GM18909 (cell line): ENCODE results near the gene HADHB.
"Not testable (repeated sequence)": the region's sequence is repeated elsewhere in the genome, so short reads cannot be mapped to it uniquely, and the experiment has no call there.

Experiments
- ATAC-seq: cut with Tn5 transposase; IDR thresholded peaks from one replicate; pipeline ENCODE4 v1.9.1; 2021; ENCODE audit warnings: mild to moderate bottlenecking; ENCODE audit not compliant: unreplicated experiment, poor library complexity

HADHB gene

GRCh38 chr2:26290001-26290400 lies 45.3 kb downstream of the HADHB start:
- no peak for ATAC-seq

DNA sequence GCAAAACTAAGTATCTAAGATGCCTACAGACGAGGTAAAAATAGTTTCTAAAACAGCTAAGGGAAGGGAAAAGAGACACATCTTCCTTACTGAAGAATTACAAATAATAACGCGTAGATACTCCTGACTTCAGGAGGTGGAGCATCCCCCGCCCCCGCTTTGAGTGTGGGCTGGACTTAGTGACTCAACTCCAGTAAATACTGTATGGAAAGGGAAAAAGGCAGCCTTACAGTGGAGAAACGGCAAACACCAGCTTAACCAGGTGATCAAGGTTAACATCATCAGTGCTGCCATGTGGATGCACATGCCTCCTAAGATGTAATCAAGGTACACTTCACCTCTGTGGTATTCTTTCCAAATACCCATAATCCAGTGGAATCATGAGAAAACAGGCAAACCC lies 47.9 kb downstream of the HADHB start:
- ATAC-seq = no peak

DNA sequence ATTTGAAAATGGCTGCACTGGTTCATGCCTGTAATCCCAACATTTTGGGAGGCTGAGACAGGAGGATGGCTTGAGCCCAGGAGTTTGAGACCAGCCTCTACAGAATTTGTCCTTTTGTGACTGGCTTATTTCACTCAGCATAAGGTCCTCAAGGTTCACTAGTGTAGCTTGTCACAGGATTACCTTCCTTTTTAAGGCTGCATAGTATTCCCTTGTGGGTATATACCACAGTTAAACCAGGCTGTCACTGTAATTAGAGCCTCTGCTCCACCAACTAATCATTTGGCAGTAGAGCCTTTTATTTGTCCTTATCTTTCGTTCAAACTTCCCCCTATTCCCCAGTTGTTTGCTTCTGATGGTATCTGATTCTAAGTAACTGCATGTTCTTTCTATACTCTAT lies 50.8 kb downstream of the HADHB start:
- no peak for ATAC-seq

GRCh38 chr2:26297061-26297460 lies 52.3 kb downstream of the HADHB start:
- ATAC-seq = no peak

DNA sequence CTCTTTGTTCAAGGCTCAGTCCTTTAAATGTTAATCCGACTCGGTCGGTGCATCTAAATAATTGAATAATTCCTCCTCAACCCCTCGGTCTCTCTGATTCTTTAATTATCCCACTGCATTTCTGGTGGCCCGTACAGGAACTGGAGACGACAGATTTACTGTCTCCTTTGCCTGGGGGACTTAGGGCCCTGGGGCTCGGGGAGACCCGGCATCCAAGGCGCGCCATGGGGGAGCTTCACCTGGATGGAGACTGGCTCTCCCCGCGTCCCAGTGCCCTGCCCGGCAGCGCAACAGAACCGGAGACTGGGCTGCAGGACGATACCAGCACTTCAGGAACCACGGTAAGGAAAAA lies 53.5 kb downstream of the HADHB start:
- no peak for ATAC-seq

DNA sequence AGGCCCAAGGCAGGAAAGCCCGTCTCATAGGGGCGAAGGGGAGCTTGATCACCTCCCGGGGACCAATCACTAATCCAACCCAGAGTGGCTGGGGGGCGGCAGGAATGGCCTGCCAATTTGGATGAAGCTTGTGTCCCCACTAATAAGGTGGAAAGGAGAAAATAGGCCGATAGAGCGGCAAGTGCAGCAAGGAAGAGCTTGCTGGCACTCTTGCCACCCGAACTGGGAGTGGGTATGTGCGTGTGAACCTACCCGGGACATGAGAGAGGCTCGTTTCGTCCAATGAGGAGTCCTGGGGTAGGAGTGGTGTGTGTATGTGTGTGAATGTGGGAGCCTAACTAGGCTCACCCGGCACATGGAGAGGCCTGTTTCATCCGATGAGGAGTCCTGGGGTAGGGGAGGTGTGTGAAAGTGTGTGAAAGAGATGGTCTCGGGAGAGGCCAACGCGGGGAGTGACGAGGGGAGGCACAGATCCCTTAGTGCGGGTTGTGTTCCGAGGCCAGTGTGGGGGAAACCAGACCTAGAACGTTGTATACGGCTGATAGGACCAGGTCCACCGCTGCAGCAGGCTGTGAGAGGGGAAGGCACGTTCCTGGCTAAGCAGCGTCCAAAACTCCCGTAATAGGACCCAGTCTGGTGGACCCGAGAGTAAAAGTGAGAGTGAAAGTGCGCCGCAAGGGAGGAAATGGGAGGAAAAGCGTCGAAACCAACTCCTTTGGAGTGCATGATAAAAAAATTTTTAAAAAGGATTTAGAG lies 54.1 kb downstream of the HADHB start:
- no peak for ATAC-seq

DNA sequence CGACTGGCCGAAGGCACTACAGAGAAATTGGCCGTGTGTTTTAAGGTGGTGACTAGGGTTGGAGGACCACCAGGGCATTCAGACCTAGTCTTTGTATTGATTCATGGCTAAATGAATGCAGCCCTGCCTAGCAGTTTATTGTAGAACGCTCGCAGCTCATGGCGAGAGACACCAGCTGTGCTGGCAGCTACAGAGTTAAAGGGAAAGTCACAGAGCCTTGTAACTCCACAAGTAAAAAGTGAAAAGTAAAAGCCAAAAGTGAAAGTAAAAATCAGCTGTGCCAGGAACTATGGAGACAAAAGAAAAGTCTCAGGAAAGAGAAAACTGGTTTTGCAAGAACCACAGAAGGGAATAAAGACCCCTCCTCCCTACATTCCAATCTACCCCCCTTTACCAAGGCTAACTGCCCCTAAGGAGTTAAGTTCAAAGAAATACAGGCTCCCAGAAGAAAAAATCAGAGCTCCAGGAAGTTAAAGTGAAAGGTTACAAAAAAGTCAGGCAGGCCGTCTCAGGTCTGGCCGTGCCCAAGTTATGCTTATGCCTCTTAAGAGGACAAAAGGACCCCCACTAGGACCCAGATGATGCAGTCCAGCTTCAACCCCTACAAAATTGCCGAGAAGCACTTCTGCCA lies 54.8 kb downstream of the HADHB start:
- ATAC-seq = no peak

- no peak for ATAC-seq
These were observed 55.6 kb downstream of the HADHB start for GRCh38 chr2:26300234-26300925.

- ATAC-seq = no peak
These were observed 58.1 kb downstream of the HADHB start for GRCh38 chr2:26302846-26303245.

DNA sequence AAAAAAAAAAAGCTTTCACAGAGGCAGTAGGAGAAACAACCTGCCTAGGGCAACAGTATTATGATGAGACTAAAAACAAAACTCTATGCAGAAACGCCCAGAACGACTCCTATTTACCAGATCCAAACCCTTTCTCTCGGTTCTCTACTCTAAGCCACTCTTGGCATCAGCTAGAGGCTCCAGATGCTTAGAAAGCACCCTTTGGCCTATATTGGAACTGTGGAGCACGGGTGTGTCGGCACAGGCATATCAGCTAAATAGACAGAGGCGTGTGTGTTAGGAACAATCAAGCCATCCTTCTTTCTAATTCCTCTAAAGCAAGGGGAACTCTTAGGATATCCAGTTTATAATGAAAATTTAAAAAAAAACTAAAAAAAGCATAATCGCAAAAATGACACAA lies 60.4 kb downstream of the HADHB start:
- ATAC-seq = not testable (repeated sequence)

GRCh38 chr2:26305540-26305939 lies 60.8 kb downstream of the HADHB start:
- no peak for ATAC-seq

- ATAC-seq = no peak
These were observed 65.2 kb downstream of the HADHB start for GRCh38 chr2:26309921-26310320.

DNA sequence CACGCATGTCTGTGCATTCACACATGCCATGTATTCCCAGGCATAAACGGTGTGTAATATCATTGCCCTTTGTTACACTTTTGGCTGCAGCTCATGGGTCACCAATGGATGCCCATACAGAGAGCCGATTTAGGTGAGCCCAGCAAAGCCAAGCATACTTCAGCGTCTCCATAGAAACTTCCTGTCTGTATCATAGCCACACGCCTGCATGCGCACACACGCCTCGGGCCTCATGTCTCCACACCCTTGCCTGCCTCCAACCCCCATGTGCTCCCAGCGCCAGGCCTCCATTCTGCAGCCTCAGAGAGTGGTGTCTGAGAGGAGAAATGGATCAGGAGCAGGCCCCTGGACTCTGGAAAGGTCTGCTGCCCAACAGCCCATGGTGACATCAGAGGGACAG lies 67.7 kb downstream of the HADHB start:
- ATAC-seq = no peak

DNA sequence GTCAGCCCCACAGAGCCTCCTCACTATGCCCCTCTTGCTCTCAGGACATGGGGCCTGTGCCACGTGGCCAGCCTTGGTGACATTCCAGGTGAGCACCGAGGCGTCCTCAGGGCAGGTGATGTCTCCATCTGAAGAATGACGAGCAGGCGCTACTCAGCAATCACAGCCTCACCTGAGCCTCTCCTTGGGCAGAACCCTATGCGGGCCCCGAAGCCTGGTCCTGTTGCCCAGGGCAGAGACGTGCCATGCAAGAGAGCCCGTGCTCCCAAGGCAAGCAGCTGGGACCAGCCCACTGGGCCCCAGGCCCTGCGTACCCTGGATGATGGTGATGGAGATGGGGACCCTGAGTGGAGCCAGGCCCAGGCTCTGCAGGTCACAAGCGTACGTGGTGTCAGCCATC lies 68.7 kb downstream of the HADHB start:
- ATAC-seq = no peak

DNA sequence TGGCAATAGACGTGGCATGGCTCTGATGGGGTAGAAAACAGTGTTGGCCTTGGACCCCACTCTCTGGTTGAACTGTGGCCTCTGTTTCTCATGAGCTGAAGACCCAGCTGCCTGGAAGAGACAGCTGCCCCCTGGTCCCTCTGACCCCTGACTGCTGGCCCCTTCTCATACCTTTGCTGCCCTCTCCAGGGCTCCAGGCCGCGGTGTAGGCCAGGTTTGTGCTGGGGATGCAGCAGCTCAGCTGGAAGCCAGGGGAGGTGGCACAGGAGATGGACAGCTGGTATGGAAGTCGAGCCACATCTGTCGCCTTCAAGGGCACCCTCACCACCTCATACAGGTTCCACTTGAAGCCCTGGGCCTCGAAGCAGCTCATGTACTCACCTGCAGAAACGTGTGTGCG lies 69.5 kb downstream of the HADHB start:
- ATAC-seq = no peak

GRCh38 chr2:26316041-26316440 lies 71.3 kb downstream of the HADHB start:
- no peak for ATAC-seq

DNA sequence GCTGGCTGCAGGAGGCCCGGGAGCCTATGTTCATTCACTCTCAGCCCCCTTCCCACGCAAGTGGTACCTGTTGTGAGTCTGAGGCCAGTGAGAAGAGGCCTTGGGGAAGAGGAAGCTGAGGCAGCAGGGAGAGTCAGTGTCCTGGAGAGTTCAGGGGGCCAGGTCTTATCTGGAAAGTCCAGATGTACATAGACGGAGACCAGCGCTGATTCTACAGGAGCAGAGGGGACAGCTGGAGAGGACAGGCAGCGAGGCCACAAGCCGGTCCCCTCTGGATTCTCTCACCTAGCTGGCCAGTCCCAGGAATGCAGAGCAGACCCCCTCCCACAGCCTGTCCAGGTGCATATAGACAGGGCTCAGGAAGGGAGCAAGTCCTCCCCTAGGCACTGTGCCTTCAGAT lies 72.1 kb downstream of the HADHB start:
- ATAC-seq = no peak

- ATAC-seq = no peak
These were observed 72.8 kb downstream of the HADHB start for GRCh38 chr2:26317377-26318105.

GRCh38 chr2:26318950-26319349 lies 74.2 kb downstream of the HADHB start:
- ATAC-seq = no peak

GRCh38 chr2:26324479-26324878 lies 79.7 kb downstream of the HADHB start:
- not testable (repeated sequence) for ATAC-seq

- no peak for ATAC-seq
These were observed 80.2 kb downstream of the HADHB start for GRCh38 chr2:26324903-26325302.
